Chondrocyte (in vitro differentiated cells): ENCODE data around the gene UNC13C. TPM values are rescaled to one million over a fixed set of nuclear protein-coding genes. Genes with fewer than 3 reads are reported as not detected.

Source experiments
- DNase-seq: peaks from one replicate; pipeline ENCODE4 v3.0.0; 2021; ENCODE audit warnings: mixed read lengths, low spot score
- H3K27ac Mint-ChIP-seq: one replicate; pipeline ENCODE4 v1.8.0; 2021; ENCODE audit warnings: mild to moderate bottlenecking, moderate library complexity, mixed read lengths; ENCODE audit not compliant: unreplicated experiment
- H3K27me3 Mint-ChIP-seq: 2 replicates; pipeline ENCODE4 v1.8.0; 2021; ENCODE audit warnings: low read depth, mixed read lengths
- H3K36me3 Mint-ChIP-seq: 2 replicates; pipeline ENCODE4 v1.8.0; 2021; ENCODE audit warnings: low read depth, mixed read lengths
- H3K4me1 Mint-ChIP-seq: 2 replicates; pipeline ENCODE4 v1.8.0; 2021; ENCODE audit warnings: low read depth, mild to moderate bottlenecking, mixed read lengths
- H3K4me3 Mint-ChIP-seq: one replicate; pipeline ENCODE4 v1.8.0; 2021; ENCODE audit warnings: mild to moderate bottlenecking, moderate library complexity, mixed read lengths; ENCODE audit not compliant: unreplicated experiment
- H3K9me3 Mint-ChIP-seq: 2 replicates; pipeline ENCODE4 v1.8.0; 2021; ENCODE audit warnings: low read depth, mixed read lengths
- CTCF ChIP-seq: fragments of 200-600 bp; sonication (generic); IDR thresholded peaks from 2 replicates; pipeline ENCODE4 v1.5.0; 2021; ENCODE audit warnings: antibody characterized with exemption, mild to moderate bottlenecking, moderate library complexity
- total RNA-seq: library from RNA; stranded (reverse); gene quantifications from 3 replicates; pipeline ENCODE4 v1.2.1, GENCODE V29; 2021

Gene UNC13C
- total RNA-seq, 1 donor from 2014 or later, result 0.15 TPM

GRCh38 chr15:54208786-54209185, 230.5 kb downstream of the UNC13C start:
- no peak for TF ChIP-seq CTCF
- Mint-ChIP-seq H3K4me1 (no peaks in the 10 kb centered on the region), H3K4me3 (no peak overlapping the region), H3K27ac (no peak overlapping the region), H3K9me3 (peaks cover 6% of the 10 kb centered on the region), H3K27me3 (peaks cover 15% of the 10 kb centered on the region), H3K36me3 (no peaks in the 10 kb centered on the region)
- DNase-seq, result no peak

- peaks cover 17% of the 10 kb centered on the region for H3K27me3 Mint-ChIP-seq
- DNase-seq, result no peak
- TF ChIP-seq CTCF, result no peak
- H3K4me1 Mint-ChIP-seq, result no peaks in the 10 kb centered on the region
- no peak overlapping the region for H3K27ac Mint-ChIP-seq
- H3K4me3 Mint-ChIP-seq, result no peak overlapping the region
- no peaks in the 10 kb centered on the region for H3K36me3 Mint-ChIP-seq
- peaks cover 6% of the 10 kb centered on the region for H3K9me3 Mint-ChIP-seq
These were observed 234.4 kb downstream of the UNC13C start for GRCh38 chr15:54212635-54213034.

GRCh38 chr15:54226455-54226854, 248.2 kb downstream of the UNC13C start:
- no peak overlapping the region for H3K4me3 Mint-ChIP-seq
- H3K27ac Mint-ChIP-seq, result no peak overlapping the region
- no peak for DNase-seq
- no peak for TF ChIP-seq CTCF
- peaks cover 44% of the 10 kb centered on the region for H3K9me3 Mint-ChIP-seq
- H3K27me3 Mint-ChIP-seq, result no peaks in the 10 kb centered on the region
- H3K36me3 Mint-ChIP-seq, result no peaks in the 10 kb centered on the region
- no peaks in the 10 kb centered on the region for H3K4me1 Mint-ChIP-seq

- Mint-ChIP-seq H3K4me3 (no peak overlapping the region), H3K27ac (no peak overlapping the region), H3K9me3 (peaks cover 41% of the 10 kb centered on the region), H3K4me1 (no peaks in the 10 kb centered on the region), H3K36me3 (no peaks in the 10 kb centered on the region), H3K27me3 (no peaks in the 10 kb centered on the region)
- DNase-seq, result no peak
- no peak for TF ChIP-seq CTCF
These were observed 249.3 kb downstream of the UNC13C start for GRCh38 chr15:54227569-54227968.

GRCh38 chr15:54250326-54250725, 272.1 kb downstream of the UNC13C start:
- no peak overlapping the region for H3K27ac Mint-ChIP-seq
- no peaks in the 10 kb centered on the region for H3K27me3 Mint-ChIP-seq
- DNase-seq, result no peak
- H3K4me3 Mint-ChIP-seq, result no peak overlapping the region
- H3K36me3 Mint-ChIP-seq, result no peaks in the 10 kb centered on the region
- H3K4me1 Mint-ChIP-seq, result no peaks in the 10 kb centered on the region
- no peak for TF ChIP-seq CTCF
- H3K9me3 Mint-ChIP-seq, result no peaks in the 10 kb centered on the region
